ENCODE results near the gene PRSS36.
"Not testable (repeated sequence)": the region's sequence is repeated elsewhere in the genome, so short reads cannot be mapped to it uniquely, and the experiment has no call there.

PRSS36 gene

DNA sequence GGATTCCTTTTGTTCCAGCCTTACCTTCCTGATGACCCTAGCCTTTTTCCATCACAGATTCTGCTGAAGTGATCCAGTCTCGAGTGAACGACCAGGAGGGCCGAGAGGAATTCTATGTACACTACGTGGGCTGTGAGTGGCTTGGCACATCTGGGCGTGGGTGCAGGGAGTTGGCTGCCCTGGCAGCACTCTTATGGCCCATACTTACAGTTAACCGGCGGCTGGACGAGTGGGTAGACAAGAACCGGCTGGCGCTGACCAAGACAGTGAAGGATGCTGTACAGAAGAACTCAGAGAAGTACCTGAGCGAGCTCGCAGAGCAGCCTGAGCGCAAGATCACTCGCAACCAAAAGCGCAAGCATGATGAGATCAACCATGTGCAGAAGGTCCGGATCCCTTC is 29.7 kb downstream of the PRSS36 start:
- DNase-seq = no peak

DNA sequence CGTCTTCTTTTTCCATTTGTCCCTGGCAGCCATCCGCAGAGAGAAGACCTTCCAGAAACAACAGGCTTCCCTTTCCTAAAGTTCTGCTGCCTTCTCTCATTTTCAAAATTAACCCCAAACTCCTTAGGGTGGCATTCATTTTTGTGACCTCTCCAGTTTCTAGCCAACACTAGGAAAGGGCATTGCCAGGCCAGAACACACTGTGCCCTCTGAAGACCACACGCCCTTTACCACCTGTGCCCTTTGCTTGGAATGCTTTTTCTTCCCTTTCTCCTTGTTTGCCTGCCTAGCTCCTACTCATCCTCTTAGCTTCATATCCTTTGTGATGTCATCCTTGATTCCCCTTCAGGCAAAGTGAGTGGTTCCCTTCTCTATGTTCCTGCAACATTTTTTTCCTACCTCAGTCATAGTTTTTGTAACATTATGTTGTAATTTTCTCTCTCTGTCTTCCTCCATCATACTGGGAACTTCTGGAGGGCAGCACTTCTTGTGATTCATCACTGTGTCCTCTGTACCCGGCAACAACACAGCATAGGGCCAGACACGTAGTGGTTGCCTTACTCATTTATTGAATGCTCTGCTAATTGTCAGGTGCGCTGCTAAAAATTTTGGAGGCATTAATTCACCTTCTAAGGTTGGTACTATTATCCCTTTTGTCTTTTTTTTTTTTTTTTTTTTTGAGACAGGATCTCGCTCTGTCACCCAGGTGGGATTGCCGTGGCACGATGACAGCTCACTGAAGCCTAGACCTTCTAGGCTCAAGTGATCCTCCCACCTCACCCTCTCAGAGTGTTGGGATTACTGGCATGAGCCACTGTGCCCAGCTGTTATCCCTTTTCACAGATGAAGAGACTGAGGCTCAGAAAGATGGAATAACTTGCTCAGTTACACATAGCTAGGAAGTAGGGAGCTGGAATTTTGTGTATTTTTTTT is 31.4 kb downstream of the PRSS36 start:
- DNase-seq = no peak

DNA sequence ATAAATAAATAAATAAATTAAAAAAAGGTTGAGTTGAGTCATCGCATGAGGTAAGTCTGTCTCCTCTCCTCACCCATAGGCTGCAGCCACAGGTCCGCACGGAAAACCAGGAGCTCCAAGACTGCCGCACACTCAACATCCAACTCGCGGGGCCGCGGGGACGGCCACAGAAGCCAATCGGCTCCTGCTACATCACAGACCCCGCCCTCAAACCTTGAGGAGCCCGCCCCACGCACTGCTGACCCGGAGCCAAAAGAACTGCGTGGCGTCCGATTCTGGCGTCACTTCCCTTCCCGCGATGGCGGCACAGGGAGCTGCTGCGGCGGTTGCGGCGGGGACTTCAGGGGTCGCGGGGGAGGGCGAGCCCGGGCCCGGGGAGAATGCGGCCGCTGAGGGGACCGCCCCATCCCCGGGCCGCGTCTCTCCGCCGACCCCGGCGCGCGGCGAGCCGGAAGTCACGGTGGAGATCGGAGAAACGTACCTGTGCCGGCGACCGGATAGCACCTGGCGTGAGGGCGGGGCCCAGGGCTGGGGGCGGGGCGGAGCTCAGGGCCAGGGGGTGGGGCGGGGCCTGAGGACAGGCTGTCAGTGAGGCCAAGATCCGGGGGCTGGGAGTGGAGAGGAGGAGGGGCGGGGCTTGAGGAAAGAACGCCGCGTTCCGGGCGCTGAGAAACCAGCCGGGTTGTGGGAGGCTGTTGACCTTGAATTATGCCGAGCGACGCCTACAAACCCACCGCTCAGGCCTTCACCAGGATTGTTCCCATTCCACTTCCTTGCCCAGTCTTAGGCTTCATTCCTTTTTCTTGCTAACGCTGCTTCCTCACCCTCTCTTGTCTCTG is 32.3 kb downstream of the PRSS36 start, which contains the start of gene KAT8:
TSS of gene KAT8 (plus strand) at position 281 of the 839 bp plus-strand sequence. CDS start at position 299, 18 bp downstream.
- peak; percentile 95 to 99 for DNase-seq

DNA sequence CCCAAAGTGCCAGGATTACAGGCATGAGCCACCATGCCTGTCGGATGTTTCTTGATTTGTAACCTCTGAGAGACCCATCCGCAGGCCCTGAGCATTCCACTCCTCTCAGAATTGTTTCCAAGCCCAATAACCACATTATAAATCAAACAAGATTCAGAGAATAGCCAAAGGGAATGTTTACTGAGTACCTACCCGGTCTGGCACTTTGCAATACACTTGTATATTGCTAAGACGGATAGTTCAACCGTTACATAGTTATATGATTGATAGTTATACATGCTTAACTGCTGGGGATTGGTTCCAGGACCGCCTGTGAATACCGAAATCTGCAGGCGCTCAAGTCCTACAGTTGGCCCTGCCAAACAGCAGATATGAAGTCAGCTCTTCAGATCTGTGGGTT is 35.4 kb downstream of the PRSS36 start:
- no peak for DNase-seq

DNA sequence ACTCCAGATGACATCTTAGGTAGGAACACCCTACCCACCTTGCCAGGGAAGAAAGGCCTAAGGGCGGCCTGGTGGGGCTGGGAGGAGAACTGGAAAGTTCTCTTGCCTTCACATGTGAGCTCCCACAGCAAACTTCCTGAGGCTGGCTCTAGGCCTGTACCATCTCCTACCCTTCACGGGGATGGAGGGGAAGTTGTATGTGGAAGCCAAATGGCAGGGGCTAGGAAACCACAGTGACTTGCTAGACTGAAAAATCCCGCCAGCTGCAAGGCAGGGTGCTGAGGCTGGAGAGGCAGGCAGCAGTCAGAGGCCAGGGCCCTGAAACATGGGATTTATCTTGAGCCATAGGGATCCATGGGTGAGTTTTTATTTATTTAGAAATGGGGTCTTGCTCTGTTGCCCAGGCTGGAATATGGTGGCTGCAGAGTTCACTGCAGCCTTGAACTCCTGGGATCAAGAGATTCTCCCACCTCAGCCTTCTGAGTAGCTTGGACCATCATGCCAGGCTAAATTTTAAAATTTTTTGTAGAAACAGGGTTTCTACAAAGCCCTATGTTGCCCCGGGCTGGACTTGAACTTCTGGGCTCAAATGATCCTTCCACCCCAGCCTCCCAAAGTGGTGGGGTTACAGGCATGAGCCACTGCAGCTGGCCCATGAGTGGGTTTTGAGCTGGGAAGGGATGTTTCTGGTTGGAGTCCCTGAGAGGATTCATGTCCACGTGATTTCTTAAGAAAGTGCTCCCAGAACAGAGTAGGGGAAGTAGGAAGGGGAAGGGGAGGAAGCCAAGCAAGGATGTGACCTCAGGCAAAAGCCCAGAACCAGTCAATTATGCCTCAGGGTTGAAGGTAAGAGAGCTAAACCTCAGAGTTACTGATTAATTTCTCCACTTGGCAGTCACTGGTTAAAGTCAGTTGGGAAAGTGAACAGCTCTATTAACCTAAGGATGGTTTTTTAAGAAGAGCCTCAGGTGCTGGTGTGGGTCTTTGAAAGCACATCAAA is 36.4 kb downstream of the PRSS36 start:
- DNase-seq = no peak

DNA sequence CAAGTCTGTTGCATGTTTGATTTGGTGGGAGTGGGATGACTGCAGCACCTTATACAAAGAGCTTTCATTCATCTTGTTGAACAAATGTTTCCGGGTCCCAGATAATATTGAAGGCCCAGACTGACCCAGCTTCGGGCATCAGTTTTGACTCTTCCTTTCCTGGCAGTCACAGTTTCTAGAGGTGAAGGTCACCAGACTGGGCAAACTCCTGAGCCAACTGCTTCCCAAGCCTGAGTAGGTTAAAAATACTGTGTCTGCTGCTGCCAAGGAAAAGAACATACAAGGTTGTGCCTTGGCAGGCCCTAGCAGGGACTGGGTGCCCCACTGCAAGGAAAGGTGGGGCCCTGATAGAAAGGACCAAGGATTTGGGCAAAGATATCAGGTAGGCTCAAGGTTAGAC is 37.2 kb downstream of the PRSS36 start:
- DNase-seq = no peak

DNA sequence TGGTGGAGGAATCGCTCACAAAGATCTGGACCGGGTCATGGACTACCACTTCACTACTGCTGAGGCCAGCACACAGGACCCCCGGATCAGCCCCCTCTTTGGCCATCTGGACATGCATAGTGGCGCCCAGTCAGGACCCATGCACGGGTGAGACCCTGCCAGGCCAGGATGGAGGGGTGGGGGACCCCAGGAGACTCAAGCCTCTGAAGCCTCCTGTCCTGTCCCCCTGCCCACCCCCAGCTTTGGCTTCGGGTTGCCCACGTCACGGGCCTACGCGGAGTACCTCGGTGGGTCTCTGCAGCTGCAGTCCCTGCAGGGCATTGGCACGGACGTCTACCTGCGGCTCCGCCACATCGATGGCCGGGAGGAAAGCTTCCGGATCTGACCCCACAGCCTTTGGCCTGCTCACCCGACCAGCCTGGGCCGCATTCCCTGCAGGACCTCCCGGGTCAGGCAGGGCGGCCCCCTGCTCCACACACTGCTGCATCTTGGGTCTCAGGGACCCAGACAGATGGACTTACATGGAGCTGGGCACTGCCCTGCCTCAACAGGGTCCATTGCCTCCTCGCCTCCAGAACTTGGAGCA is 37.9 kb downstream of the PRSS36 start:
- no peak for DNase-seq

DNA sequence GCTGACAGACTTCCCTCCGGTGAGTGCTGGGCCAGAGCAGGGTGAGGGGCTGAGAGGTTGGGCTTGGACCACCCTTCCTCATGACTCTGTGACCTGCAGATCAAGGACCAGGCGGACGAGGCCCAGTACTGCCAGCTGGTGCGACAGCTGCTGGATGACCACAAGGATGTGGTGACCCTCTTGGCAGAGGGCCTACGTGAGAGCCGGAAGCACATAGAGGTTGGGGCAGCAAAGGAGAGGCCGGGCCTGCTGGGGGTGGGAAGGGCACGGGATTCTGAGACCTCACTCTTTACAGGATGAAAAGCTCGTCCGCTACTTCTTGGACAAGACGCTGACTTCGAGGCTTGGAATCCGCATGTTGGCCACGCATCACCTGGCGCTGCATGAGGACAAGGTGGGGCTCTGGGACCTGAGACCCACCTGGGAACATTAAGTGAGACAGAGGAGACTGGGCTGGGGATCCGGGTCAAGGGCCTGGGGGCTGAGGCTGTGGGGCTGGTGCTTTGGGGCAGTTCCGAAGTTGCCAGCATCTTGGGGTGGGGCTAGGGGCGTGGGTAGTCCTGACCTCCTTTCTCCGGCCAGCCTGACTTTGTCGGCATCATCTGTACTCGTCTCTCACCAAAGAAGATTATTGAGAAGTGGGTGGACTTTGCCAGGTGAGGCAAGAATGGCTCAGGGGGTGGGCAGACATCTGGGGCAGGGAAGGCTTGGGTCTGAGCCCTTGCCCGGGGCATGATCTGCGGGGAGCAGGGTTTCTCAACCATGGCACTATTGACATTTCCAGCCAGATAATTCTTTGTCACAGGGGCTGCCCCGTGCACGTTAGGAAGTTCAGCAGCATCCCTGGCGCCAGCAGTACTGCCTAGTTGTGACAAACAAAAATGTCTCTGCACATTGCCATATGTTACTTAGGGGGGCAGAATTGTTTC is 39.5 kb downstream of the PRSS36 start:
- DNase-seq = no peak

DNA sequence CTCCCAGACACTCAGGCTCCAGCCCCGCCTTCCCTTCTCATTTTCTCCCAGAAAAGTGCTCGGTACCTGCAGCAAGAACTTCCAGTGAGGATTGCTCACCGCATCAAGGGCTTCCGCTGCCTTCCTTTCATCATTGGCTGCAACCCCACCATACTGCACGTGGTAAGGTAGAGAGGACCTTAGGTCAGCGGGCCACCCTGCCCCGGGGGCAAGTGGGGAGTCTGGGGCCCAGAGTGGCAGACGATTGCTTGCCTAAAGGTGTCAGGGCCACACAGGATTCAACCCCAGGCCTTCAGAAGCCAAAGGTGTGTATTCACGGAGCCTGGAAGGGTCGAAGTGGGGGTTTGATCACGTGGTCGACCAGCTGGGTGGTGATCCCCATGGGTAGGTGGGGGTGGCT is 40.2 kb downstream of the PRSS36 start:
- DNase-seq = no peak

DNA sequence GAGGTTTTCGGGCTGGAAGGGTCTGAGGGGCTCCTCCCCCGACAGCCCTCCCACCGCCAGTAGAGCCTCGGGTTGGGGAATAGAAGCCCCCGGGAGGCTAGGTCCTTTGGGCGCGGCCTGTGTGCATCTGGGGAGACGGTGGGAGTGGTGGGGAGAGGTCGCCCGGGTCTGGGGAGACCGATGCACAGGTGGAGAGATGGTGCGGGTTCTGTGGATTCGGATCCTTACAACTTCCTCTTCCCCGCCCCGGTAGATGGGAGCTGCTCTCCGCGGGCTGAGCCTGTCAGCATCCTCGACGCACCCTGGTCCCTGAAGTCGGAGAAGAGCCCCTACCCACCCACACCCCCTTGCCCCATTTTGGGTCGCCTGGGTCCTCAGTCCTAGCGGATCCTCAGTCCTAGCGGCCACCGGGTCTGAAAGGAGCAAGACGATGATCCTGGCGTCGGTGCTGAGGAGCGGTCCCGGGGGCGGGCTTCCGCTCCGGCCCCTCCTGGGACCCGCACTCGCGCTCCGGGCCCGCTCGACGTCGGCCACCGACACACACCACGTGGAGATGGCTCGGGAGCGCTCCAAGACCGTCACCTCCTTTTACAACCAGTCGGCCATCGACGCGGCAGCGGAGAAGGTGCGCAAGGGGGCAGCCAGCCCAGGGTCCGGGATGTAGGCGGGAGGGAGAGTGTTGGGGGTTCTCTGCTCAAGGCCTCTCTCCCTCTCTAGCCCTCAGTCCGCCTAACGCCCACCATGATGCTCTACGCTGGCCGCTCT is 40.9 kb downstream of the PRSS36 start:
- no peak for DNase-seq

DNA sequence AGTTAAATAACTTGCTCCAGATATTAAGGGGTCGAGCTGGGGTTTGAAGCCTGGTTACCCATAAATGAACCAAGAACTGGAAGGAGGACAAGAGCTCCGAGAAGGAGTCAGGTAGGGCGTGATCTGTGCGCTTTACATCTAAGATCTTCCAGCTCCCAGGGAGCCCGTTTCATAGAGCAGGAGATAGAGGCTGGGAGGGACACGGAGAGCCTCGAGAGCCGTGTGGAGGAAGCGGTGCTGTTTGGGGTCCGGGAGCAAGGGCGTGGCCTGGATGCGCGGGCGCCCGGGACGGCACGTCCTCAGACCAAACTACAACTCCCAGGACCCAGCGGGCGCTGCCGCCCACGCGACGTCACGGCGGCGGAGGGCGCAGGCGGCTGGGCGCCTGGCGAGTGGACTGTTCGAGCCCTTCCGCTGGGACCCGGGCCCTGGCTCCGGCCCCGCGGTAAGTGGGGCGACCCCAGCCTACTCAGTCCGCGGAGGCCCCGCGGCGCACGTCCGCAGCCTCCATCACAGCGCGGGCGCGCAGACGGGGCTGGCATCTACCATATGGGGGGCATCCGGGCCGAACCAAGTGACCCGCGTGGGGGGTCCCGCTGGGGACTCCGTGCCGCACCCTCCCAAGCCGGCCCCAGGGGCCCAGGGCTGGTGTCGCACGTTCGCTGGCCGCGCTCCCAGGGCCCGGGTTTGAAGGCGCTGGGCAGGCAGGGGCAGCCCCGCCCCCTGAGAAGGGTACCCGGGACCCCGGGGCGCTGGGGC is 41.7 kb downstream of the PRSS36 start, which contains the start of gene BCKDK:
TSS of gene BCKDK (plus strand) at position 352 of the 759 bp plus-strand sequence. CDS start 838 bp downstream, outside the sequence.
- peak; percentile 48 to 79 for DNase-seq

DNA sequence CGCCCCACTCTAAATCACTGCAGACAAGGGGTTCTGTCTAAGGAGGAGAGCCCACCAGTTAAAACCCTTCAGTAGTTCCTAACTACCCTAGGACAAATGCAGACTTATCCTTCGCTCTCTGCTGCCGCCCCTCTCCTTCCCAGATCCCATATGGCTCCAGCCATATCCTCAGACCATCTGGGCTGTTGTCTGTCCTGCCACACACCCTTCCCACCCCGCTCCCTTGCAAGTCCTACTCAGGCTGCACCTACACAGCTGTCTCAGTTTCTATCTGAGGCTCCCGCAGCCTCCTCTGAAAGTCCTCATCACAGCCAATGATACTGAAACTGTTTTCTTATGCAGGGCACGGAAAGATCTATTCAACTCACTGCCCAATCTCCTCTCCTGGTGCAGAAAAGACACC is 42.4 kb downstream of the PRSS36 start:
- no peak for DNase-seq

DNA sequence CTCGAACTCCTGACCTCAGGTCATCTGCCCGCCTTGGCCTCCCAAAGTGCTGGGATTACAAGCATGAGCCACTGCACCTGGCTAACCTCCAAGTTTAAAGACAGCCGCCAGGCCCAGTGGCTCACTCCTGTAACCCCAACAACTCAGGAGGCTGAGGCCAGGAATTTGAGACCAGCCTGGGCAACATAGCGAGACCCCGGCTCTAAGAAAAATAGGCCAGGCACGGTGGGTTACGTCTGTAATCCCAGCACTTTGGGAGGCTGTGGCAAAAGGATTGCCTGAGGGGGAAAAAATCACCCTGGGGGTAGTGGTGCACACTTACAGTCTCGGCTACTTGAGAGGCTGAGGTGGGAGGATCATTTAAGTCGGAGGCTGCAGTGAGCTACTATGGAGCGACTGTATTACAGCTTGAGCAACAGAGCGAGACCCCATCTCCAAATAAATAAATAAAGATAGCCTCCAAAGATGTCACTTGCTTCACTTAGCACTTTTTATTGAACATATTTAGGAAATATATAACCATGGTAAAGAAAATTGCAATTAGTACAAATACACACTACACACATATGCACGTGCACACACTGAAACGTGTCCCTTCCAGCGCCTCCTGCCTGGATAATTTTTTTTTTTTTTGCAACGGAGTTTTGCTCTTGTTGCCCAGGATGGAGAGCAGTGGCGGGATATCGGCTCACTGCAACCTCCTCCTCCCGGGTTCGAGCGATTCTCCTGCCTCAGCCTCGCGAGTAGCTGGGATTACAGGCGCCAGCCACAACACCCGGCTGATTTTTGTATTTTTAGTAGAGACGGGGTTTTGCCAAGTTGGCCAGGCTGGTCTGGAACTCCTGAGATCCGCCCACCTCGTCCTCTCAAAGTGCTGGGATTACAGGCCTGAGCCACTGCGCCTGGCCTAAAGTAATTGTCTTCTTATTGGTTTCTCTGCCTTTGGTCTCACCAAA is 43.1 kb downstream of the PRSS36 start:
- DNase-seq = no peak

DNA sequence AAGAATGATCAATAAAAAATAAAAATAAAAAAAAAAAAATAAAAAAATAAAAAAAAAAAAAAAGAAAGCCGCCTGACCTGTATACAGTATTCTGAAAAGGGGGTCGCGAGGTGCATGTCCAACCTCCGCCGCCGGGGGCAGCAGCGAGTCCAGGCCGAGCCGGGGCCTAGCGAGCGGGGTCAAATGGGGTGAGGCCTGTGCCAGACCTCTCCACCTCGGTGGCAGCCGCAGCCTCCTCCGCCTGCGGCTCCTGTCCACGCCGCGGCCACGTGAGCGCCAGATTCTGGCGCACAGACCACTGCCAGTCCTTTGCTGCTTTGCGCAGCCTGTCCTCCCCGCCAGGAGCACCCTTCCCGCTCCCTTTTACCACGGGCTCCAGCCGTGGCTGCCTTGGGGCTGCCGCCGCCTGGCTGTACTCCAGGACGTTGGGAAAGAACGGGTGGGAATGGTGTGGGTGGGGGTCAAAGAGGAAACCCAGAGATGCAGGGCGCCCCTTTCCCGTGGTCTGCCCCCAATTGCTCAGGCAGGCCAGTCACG is 44.1 kb downstream of the PRSS36 start:
- DNase-seq = no peak

DNA sequence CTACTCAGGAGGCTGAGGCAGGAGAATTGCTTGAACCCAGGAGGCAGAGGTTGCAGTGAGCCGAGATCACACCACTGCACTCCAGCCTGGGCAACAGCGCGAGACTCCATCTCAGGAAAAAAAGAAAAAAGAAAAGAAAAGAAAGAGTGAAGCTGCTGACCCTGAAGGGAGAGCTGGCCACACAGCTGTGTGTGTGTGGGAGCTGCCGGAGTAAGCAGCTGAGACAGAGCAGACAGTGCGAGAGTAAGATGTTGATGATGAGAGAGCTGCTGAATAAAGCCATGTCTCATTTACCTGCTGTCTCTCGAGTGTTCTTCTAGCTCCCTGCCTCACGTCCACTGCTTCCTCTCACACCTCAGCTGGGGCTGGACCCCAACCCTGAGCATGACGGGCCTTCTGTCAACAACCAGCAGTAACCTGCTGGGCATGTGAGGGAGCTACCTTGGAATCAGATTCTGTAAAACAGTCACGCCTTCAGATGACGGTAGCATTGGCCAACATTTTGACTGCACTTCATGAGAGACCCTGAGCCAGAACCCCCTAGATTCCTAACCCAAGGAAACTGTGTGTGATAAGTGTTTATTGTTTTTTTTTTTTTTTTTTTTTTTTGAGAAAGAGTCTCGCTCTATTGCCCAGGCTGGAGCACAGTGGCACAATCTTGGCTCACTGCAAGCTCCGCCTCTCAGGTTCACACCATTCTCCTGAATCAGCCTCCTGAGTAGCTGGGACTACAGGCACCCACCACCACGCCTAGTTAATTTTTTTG is 48.8 kb downstream of the PRSS36 start:
- DNase-seq = not testable (repeated sequence)

DNA sequence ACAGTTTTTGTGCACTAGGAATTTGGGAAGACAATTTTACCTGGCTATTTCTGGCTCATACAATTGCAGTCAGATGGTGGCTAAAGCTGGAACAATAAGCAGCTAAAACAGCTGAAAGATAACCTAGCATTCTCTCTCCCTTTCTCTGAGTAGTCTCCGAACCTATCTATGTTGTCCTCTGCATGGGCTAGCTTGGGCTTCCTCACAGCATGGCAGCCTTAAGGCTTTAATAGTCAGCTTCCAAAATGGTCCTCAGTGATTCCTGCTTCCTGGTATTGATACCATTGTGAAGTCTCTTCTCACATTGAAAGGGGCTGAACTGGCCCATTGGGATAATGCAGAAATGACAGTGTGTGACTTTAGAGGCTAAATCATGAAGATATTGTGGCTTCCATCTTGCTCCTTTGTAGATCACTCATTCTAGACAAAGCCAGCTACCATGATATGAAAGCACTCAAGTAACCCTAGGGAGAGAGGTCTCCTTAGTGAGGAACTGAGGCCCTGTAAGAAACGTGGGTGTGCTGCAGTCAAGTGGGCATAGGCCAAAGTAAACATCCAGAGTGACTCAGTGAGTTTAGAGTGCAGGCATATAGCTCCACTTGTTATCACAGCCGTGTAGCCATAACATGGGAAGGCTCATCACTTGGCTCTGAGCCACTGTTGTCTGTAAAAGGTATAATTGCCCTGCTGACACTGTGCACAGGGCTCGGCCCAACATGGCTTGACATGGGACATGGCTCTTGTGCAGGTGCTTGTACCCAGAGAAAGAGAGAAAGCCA is 49.8 kb downstream of the PRSS36 start:
- DNase-seq = no peak
